SU-DHL-6 (cell line): ENCODE measurements around the gene COQ8A.

Source experiments
- H2AFZ ChIP-seq: fragments of 200-600 bp; sonication (generic); 2 replicates; pipeline ENCODE4 v1.6.1; 2014; ENCODE audit warnings: low read depth, mild to moderate bottlenecking, moderate library complexity, mixed read lengths, antibody characterized with exemption, low read length; ENCODE audit not compliant: severe bottlenecking
- H3F3A ChIP-seq: fragments of 200-600 bp; shearing (Covaris generic); 2 replicates; pipeline ENCODE4 v1.6.0; 2016; ENCODE audit warnings: antibody characterized with exemption, mild to moderate bottlenecking; ENCODE audit not compliant: insufficient read depth
- H3K27ac ChIP-seq: fragments of 200-600 bp; sonication (generic); 2 replicates; pipeline ENCODE4 v1.5.1; 2016; ENCODE audit warnings: low read depth, mild to moderate bottlenecking, low read length, moderate library complexity, mixed read lengths
- H3K27me3 ChIP-seq: fragments of 200-600 bp; sonication (generic), shearing (Covaris generic); 2 replicates; pipeline ENCODE4 v1.6.0; 2014; ENCODE audit warnings: mild to moderate bottlenecking, low read length
- H3K36me3 ChIP-seq: fragments of 200-600 bp; sonication (generic); 2 replicates; pipeline ENCODE4 v1.6.1; 2014; ENCODE audit warnings: mild to moderate bottlenecking, low read length, mixed read lengths
- H3K4me2 ChIP-seq: fragments of 300-600, 200-600 bp; shearing (Covaris generic), sonication (generic); 2 replicates; pipeline ENCODE4 v1.6.0; 2014; ENCODE audit warnings: low read length, low read depth, mild to moderate bottlenecking; ENCODE audit not compliant: poor library complexity, severe bottlenecking
- H3K4me3 ChIP-seq: fragments of 200-600 bp; sonication (generic); 2 replicates; pipeline ENCODE4 v1.5.1; 2014; ENCODE audit warnings: antibody characterized with exemption, low read length, mild to moderate bottlenecking, mixed read lengths; ENCODE audit not compliant: insufficient read depth, poor library complexity, severe bottlenecking
- H3K79me2 ChIP-seq: fragments of 200-600 bp; sonication (generic); 2 replicates; pipeline ENCODE4 v1.6.1; 2014; ENCODE audit warnings: mild to moderate bottlenecking, low read length, moderate library complexity; ENCODE audit not compliant: insufficient read depth
- H3K9ac ChIP-seq: fragments of 200-600 bp; sonication (generic); 2 replicates; pipeline ENCODE4 v1.7.0; 2014; ENCODE audit warnings: mild to moderate bottlenecking, low read length
- H3K9me2 ChIP-seq: fragments of 200-600 bp; sonication (generic); replicated peaks from 2 replicates; pipeline ENCODE4 v1.6.1; 2014; ENCODE audit warnings: low read length; ENCODE audit not compliant: insufficient read depth
- H3K9me3 ChIP-seq: fragments of 200-600 bp; sonication (generic); 2 replicates; pipeline ENCODE4 v1.6.1; 2014; ENCODE audit warnings: low read length, mixed read lengths; ENCODE audit not compliant: insufficient read depth
- H4K20me1 ChIP-seq: fragments of 200-600 bp; sonication (generic); 2 replicates; pipeline ENCODE4 v1.6.1; 2014; ENCODE audit warnings: low read depth, mild to moderate bottlenecking, antibody characterized with exemption, low read length, moderate library complexity, mixed read lengths
- CTCF ChIP-seq: fragments of 200-600 bp; sonication (generic); IDR thresholded peaks from one replicate; pipeline ENCODE4 v1.5.1; 2017; ENCODE audit warnings: antibody characterized with exemption, mild to moderate bottlenecking, low read length, moderate library complexity; ENCODE audit not compliant: insufficient read depth, poor library complexity, severe bottlenecking
- EZH2phosphoT487 ChIP-seq: fragments of 200-600 bp; sonication (generic), shearing (Covaris generic); conservative IDR thresholded peaks from 2 replicates; pipeline ENCODE4 v1.6.1; 2018; ENCODE audit warnings: mild to moderate bottlenecking, antibody characterized with exemption, low read length, moderate library complexity, mixed read lengths

Gene COQ8A

GRCh38 chr1:226902601-226903000 lies 37.5 kb upstream of the COQ8A start:
- Histone ChIP-seq H3K27me3 (no peaks in the 10 kb centered on the region), H3F3A (no peaks in the 10 kb centered on the region), H3K27ac (no peak overlapping the region), H4K20me1 (no peaks in the 10 kb centered on the region), H3K9me3 (no peaks in the 10 kb centered on the region), H3K4me3 (no peak overlapping the region), H3K9me2 (no peaks in the 10 kb centered on the region), H2AFZ (no peak overlapping the region), H3K79me2 (no peaks in the 10 kb centered on the region), H3K9ac (no peak overlapping the region), H3K4me2 (no peak overlapping the region), H3K36me3 (no peaks in the 10 kb centered on the region)
- no peak for TF ChIP-seq EZH2phosphoT487
- no peak for TF ChIP-seq CTCF

GRCh38 chr1:226903819-226904716 lies 36.0 kb upstream of the COQ8A start:
- Histone ChIP-seq H3K9me3 (no peaks in the 10 kb centered on the region), H4K20me1 (no peaks in the 10 kb centered on the region), H3K4me3 (no peak overlapping the region), H3K9ac (no peak overlapping the region), H3K9me2 (no peaks in the 10 kb centered on the region), H3K79me2 (no peaks in the 10 kb centered on the region), H3K27ac (no peak overlapping the region), H3K36me3 (no peaks in the 10 kb centered on the region), H3K4me2 (no peak overlapping the region), H3K27me3 (no peaks in the 10 kb centered on the region), H3F3A (no peaks in the 10 kb centered on the region), H2AFZ (no peak overlapping the region)
- TF ChIP-seq CTCF (no peak), EZH2phosphoT487 (no peak)

- Histone ChIP-seq H3K27me3 (no peaks in the 10 kb centered on the region), H3K9me2 (no peaks in the 10 kb centered on the region), H3K4me3 (no peak overlapping the region), H3F3A (no peaks in the 10 kb centered on the region), H3K9me3 (no peaks in the 10 kb centered on the region), H3K36me3 (no peaks in the 10 kb centered on the region), H3K27ac (no peak overlapping the region), H2AFZ (no peak overlapping the region), H3K79me2 (no peaks in the 10 kb centered on the region), H3K9ac (no peak overlapping the region), H4K20me1 (no peaks in the 10 kb centered on the region), H3K4me2 (no peak overlapping the region)
- TF ChIP-seq EZH2phosphoT487 (no peak), CTCF (no peak)
Measured at GRCh38 chr1:226904772-226905171, 35.3 kb upstream of the COQ8A start.
